GM19025 (cell line): ENCODE measurements around the gene KCTD1.
A peak's percentile ranks its signal among the peaks of the same experiment; 100 is the strongest.

Experiments
- ATAC-seq: cut with Tn5 transposase; IDR thresholded peaks from one replicate; pipeline ENCODE4 v1.9.1; 2021; ENCODE audit warnings: mild to moderate bottlenecking, low read depth, moderate library complexity; ENCODE audit not compliant: unreplicated experiment

KCTD1 gene

GRCh38 chr18:26548415-26549262 lies at the start of gene KCTD1:
Gene KCTD1, minus strand, starts transcription at chr18:26548553. Its CDS starts 17 bp downstream, at chr18:26548536.
- peak; percentile 39 for ATAC-seq

GRCh38 chr18:26593365-26594320 lies 45.3 kb upstream of the KCTD1 start:
- ATAC-seq = no peak

GRCh38 chr18:26584745-26585144 lies 36.4 kb upstream of the KCTD1 start:
- ATAC-seq = no peak

- no peak for ATAC-seq
Observed at GRCh38 chr18:26579941-26580618, 31.7 kb upstream of the KCTD1 start.

- ATAC-seq = no peak
Observed at GRCh38 chr18:26575865-26576217, 27.5 kb upstream of the KCTD1 start.

- ATAC-seq = no peak
Observed at GRCh38 chr18:26574958-26575864, 26.9 kb upstream of the KCTD1 start.

- no peak for ATAC-seq
Observed at GRCh38 chr18:26568926-26569665, 20.7 kb upstream of the KCTD1 start.

- no peak for ATAC-seq
Observed at GRCh38 chr18:26568513-26568912, 20.2 kb upstream of the KCTD1 start.

GRCh38 chr18:26566874-26567555 lies 18.7 kb upstream of the KCTD1 start:
- no peak for ATAC-seq

- no peak for ATAC-seq
Observed at GRCh38 chr18:26565514-26565913, 17.2 kb upstream of the KCTD1 start.

- no peak for ATAC-seq
Observed at GRCh38 chr18:26563024-26563423, 14.7 kb upstream of the KCTD1 start.

- no peak for ATAC-seq
Observed at GRCh38 chr18:26562568-26562967, 14.2 kb upstream of the KCTD1 start.

GRCh38 chr18:26561769-26562168 lies 13.4 kb upstream of the KCTD1 start:
- ATAC-seq = no peak

GRCh38 chr18:26556573-26556972 lies 8.2 kb upstream of the KCTD1 start:
- peak; percentile 82 for ATAC-seq

- ATAC-seq = no peak
Observed at GRCh38 chr18:26555804-26556553, 7.6 kb upstream of the KCTD1 start.

- no peak for ATAC-seq
Observed at GRCh38 chr18:26553943-26554342, 5.6 kb upstream of the KCTD1 start.

- no peak for ATAC-seq
Observed at GRCh38 chr18:26551695-26552081, 3.3 kb upstream of the KCTD1 start.
